Progenitor cell of endocrine pancreas (in vitro differentiated cells): ENCODE data around the gene MSMP. TPM values are rescaled to one million over a fixed set of nuclear protein-coding genes. Genes with fewer than 3 reads are reported as not detected.

Experiments used
- DNase-seq: peaks from one replicate; pipeline ENCODE4 v3.0.0; 2021; ENCODE audit warnings: low spot score; ENCODE audit not compliant: unreplicated experiment
- H3K27ac Mint-ChIP-seq: 2 replicates; pipeline ENCODE4 v1.8.0; 2021; ENCODE audit warnings: mild to moderate bottlenecking, moderate library complexity, mixed read lengths
- H3K27me3 Mint-ChIP-seq: 2 replicates; pipeline ENCODE4 v1.8.0; 2021; ENCODE audit warnings: mixed read lengths
- H3K36me3 Mint-ChIP-seq: 2 replicates; pipeline ENCODE4 v1.8.0; 2022; ENCODE audit warnings: mixed read lengths; ENCODE audit not compliant: insufficient read depth
- H3K4me1 Mint-ChIP-seq: 2 replicates; pipeline ENCODE4 v1.8.0; 2021; ENCODE audit warnings: low read depth, mixed read lengths
- H3K4me3 Mint-ChIP-seq: 2 replicates; pipeline ENCODE4 v1.8.0; 2021; ENCODE audit warnings: low read depth, mild to moderate bottlenecking, moderate library complexity, mixed read lengths
- H3K9me3 Mint-ChIP-seq: 2 replicates; pipeline ENCODE4 v1.8.0; 2021; ENCODE audit warnings: low read depth, mixed read lengths
- total RNA-seq: library from RNA; stranded (reverse); gene quantifications from 2 replicates; pipeline ENCODE4 v1.2.1, GENCODE V29; 2021
- TF ChIP-seq, protein P1 (sequence below): fragments of 200-600 bp; sonication (generic); IDR thresholded peaks from one replicate; pipeline ENCODE4 v1.5.0; 2021; ENCODE audit warnings: antibody characterized with exemption, mild to moderate bottlenecking; ENCODE audit not compliant: unreplicated experiment

Gene MSMP
- total RNA-seq, 1 donor from 2014 or later: not detected

DNA sequence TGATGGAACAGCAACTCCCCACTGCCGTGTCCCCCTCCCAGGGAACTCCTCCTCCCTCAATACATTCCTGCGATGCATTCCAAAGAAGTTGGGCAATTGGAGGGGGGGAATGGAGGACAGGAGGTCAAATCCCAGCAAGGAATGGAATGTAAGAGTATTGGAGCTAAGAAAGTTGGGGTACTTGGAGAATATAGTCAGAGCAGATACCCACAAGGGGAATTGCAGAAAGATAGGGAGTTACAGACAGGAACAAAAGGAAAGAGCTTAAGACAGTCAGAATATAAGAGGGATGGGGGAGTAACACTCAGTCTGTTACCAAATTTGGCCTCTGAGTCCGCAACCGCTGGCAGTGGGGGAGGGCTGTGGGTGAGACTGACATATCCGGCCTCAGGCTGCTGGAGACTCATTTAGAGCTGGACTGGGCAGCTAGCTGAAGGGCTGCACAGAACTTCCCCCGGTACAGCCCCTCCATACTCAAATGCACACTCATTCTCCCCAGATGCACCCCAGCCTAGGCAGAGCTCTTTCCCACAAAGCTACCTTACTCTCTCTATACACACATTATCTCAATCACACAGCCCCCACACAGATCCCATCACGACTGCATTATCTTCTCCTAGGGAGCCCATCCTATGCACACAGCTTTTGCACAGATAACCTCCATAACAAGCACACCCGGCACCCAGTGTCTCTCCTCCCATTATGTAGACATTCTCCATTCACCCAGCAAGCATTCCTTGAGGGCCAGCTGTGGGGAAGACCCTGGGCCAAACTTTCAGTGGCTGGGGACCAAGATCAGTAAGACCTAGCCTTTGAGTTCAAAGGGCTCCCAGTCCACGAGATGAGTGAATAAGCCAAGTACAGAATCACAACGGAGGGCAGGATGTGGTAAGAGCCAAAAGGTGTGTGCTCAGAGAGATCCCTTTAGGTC, 25.8 kb downstream of the MSMP start:
- peaks cover 19% of the 10 kb centered on the region for H3K4me1 Mint-ChIP-seq
- H3K4me3 Mint-ChIP-seq: no peak overlapping the region
- H3K27me3 Mint-ChIP-seq: no peaks in the 10 kb centered on the region
- no peak overlapping the region for H3K27ac Mint-ChIP-seq
- no peaks in the 10 kb centered on the region for H3K9me3 Mint-ChIP-seq
- TF ChIP-seq, protein P1, sequence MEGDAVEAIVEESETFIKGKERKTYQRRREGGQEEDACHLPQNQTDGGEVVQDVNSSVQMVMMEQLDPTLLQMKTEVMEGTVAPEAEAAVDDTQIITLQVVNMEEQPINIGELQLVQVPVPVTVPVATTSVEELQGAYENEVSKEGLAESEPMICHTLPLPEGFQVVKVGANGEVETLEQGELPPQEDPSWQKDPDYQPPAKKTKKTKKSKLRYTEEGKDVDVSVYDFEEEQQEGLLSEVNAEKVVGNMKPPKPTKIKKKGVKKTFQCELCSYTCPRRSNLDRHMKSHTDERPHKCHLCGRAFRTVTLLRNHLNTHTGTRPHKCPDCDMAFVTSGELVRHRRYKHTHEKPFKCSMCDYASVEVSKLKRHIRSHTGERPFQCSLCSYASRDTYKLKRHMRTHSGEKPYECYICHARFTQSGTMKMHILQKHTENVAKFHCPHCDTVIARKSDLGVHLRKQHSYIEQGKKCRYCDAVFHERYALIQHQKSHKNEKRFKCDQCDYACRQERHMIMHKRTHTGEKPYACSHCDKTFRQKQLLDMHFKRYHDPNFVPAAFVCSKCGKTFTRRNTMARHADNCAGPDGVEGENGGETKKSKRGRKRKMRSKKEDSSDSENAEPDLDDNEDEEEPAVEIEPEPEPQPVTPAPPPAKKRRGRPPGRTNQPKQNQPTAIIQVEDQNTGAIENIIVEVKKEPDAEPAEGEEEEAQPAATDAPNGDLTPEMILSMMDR: no peak
- no peak for DNase-seq
- H3K36me3 Mint-ChIP-seq: peaks cover 6% of the 10 kb centered on the region

DNA sequence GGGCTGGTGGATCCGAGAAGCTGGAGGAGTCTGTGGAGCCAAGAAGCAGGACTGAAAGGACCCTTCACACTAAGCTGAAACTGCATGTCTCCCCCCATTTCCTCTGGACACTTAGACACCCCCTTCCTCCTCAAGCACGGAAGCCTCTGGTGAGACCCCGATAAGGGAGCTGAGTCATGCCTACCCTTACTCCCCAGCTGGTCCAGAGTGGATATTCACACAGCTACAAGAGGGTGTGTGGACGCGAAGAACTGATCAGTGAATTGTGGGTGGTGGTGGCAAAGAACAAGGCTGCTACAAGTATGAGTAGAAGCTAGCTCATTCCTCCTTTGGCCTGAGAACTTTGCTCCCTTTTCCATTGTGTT, 26.4 kb downstream of the MSMP start:
- H3K27me3 Mint-ChIP-seq: no peaks in the 10 kb centered on the region
- TF ChIP-seq, protein P1: no peak
- H3K4me1 Mint-ChIP-seq: peaks cover 13% of the 10 kb centered on the region
- no peak overlapping the region for H3K27ac Mint-ChIP-seq
- H3K36me3 Mint-ChIP-seq: peaks cover 6% of the 10 kb centered on the region
- no peak overlapping the region for H3K4me3 Mint-ChIP-seq
- DNase-seq: no peak
- H3K9me3 Mint-ChIP-seq: no peaks in the 10 kb centered on the region

DNA sequence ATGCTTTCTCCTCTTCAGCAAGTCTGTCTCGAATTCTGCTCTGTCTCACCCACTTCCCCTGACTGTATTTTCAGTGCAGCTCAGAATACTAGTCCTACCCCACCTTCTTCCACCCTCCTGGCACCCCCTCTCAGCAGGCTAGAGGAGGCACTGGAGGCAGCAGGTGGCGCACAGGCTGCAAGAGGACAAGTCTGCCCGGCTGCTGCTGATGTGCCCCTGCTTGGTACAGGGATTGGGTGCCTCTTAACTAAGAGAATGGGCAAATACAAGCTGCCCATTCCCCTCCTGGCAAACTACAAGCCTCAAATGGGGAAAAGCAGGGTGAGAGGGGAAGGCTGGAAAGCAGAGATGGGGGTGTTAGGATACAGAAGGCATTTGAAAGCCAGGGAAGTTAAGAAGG, 27.1 kb downstream of the MSMP start:
- Mint-ChIP-seq H3K4me3 (no peak overlapping the region), H3K36me3 (peaks cover 11% of the 10 kb centered on the region), H3K27me3 (no peaks in the 10 kb centered on the region), H3K4me1 (peaks cover 13% of the 10 kb centered on the region), H3K27ac (peak overlapping the region; percentile 80), H3K9me3 (no peaks in the 10 kb centered on the region)
- TF ChIP-seq, protein P1: no peak
- DNase-seq: no peak

DNA sequence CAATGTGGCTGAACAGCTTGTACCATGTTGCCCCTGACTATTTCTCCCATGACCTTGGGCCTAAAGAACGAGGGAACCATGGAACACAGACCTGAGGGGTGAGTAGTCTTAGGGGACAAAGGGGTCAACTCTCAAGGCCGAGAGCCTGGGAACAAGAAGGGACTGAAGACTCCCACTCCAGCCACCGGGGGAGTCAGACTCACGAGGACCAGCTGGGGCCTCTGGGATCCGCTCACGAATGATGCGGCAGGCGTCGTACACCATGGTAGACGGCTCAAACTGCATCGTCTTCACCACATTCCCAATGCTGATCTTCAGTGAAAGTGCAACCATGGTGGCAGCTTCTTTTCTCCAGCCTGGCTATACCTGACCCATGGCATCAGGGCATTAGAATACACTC, 28.7 kb downstream of the MSMP start:
- Mint-ChIP-seq H3K27me3 (no peaks in the 10 kb centered on the region), H3K36me3 (peaks cover 19% of the 10 kb centered on the region)
- no peak for DNase-seq

DNA sequence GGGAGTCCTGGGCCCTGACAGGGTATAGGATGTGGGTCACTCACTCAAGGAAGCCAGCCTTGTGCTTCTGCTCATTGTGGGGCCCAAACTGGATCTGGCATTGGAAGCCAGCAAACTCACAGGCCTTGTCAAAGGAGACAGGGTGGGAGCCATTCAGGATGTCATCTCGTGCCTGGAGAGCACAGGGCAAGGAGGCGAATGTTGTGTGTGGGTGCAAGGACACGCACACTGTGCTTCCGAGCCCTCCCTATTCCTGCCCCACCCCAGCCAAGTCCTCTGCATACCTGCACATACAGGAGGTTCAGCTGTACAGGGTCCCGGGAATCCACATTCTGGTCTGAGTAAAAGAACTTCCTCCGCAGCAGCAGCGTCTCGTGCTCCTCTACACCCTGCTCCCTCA, 30.2 kb downstream of the MSMP start:
- H3K27me3 Mint-ChIP-seq: no peaks in the 10 kb centered on the region
- TF ChIP-seq, protein P1: no peak
- no peak overlapping the region for H3K4me3 Mint-ChIP-seq

More for the DNA sequence above, 28.7 kb downstream of the MSMP start:
- TF ChIP-seq, protein P1: no peak
- Mint-ChIP-seq H3K9me3 (no peaks in the 10 kb centered on the region), H3K27ac (no peak overlapping the region), H3K4me1 (peaks cover 4% of the 10 kb centered on the region), H3K4me3 (no peak overlapping the region)

More for the DNA sequence above, 30.2 kb downstream of the MSMP start:
- H3K4me1 Mint-ChIP-seq: peaks cover 4% of the 10 kb centered on the region
- no peak overlapping the region for H3K27ac Mint-ChIP-seq
- no peak for DNase-seq
- H3K9me3 Mint-ChIP-seq: no peaks in the 10 kb centered on the region
- peaks cover 25% of the 10 kb centered on the region for H3K36me3 Mint-ChIP-seq
